K562 (cell line): Measurements from ENCODE around the gene SLC7A5. TPM values are rescaled to one million over a fixed set of nuclear protein-coding genes. Genes with fewer than 3 reads are reported as not detected.

Experiments
- ADNP ChIP-seq: fragments of 200-800 bp; sonication (Bioruptor generic); IDR thresholded peaks from 2 replicates; pipeline ENCODE4 v1.6.1; 2016; ENCODE audit warnings: missing genetic modification characterization, missing compliant biosample characterization
- ATF1 ChIP-seq, 2 experiments: fragments of 450-650 bp in 1 of 2; IDR thresholded peaks; 2 replicates each; pipeline ENCODE4 v1.6.1; 2016; ENCODE audit warnings: missing compliant biosample characterization in 1 of 2, missing genetic modification characterization in 1 of 2
- BRD4 ChIP-seq: fragments of 200-600 bp; sonication (generic); IDR thresholded peaks from 2 replicates; pipeline ENCODE4 v1.6.1; 2017; ENCODE audit warnings: inconsistent platforms
- BRD9 ChIP-seq: fragments of 450-650 bp; IDR thresholded peaks from 2 replicates; pipeline ENCODE4 v1.6.1; 2018; ENCODE audit warnings: low read depth; ENCODE audit not compliant: partially characterized antibody
- EHMT2 ChIP-seq: fragments of 450-650 bp; IDR thresholded peaks from 2 replicates; pipeline ENCODE4 v1.6.1; 2018; ENCODE audit warnings: antibody characterized with exemption
- HSF4 ChIP-seq: fragments of 250-450 bp; sonication (Bioruptor Pico); IDR thresholded peaks from 2 replicates; pipeline ENCODE4 v2.1.2; 2022; ENCODE audit warnings: mild to moderate bottlenecking, moderate library complexity, borderline replicate concordance
- IFI16 ChIP-seq: fragments of 250-450 bp; sonication (Bioruptor Pico); IDR thresholded peaks from 2 replicates; pipeline ENCODE4 v2.1.2; 2022; ENCODE audit warnings: mild to moderate bottlenecking, inconsistent platforms
- MCM2 ChIP-seq: fragments of 450-650 bp; IDR thresholded peaks from 2 replicates; pipeline ENCODE4 v1.6.1; 2017; ENCODE audit warnings: low read depth, mild to moderate bottlenecking
- MCM3 ChIP-seq: fragments of 450-650 bp; IDR thresholded peaks from 2 replicates; pipeline ENCODE4 v1.6.1; 2016
- MEF2A ChIP-seq: IDR thresholded peaks from 2 replicates; pipeline ENCODE4 v1.6.1; 2011; ENCODE audit warnings: low read depth, mild to moderate bottlenecking, low read length, moderate library complexity; ENCODE audit not compliant: control insufficient read depth
- MTA3 ChIP-seq: fragments of 450-650 bp; formaldehyde crosslinking; IDR thresholded peaks from 2 replicates; pipeline ENCODE4 v1.6.1; 2017; ENCODE audit warnings: mild to moderate bottlenecking, borderline replicate concordance
- MYBL2 ChIP-seq, 2 experiments: fragments of 450-650 bp in 1 of 2; sonication (generic) in 1 of 2; formaldehyde crosslinking in 1 of 2; IDR thresholded peaks; 2 replicates each; pipeline versions ENCODE4 v1.6.1 to v1.8.1; 2017 to 2022; ENCODE audit warnings: borderline replicate concordance in 1 of 2, inconsistent platforms in 1 of 2, low read depth in 1 of 2, mild to moderate bottlenecking in 1 of 2, missing genetic modification reagents in 1 of 2, moderate library complexity in 1 of 2
- PHTF2 ChIP-seq: fragments of 250-450 bp; sonication (Bioruptor Pico); IDR thresholded peaks from 2 replicates; pipeline ENCODE4 v1.5.0; 2021; ENCODE audit warnings: mild to moderate bottlenecking
- PTRF ChIP-seq: fragments of 450-650 bp; IDR thresholded peaks from 2 replicates; pipeline ENCODE4 v1.6.1; 2016; ENCODE audit warnings: mild to moderate bottlenecking, missing genetic modification characterization, missing compliant biosample characterization
- SIN3A ChIP-seq, 2 experiments: fragments of 150-350 bp in 1 of 2; IDR thresholded peaks; 2 replicates each; pipeline ENCODE4 v1.6.1; 2011 to 2016; ENCODE audit warnings: borderline replicate concordance in 2 of 2, low read depth in 2 of 2, low read length in 2 of 2, mild to moderate bottlenecking in 2 of 2, moderate library complexity in 2 of 2; ENCODE audit not compliant: control insufficient read depth in 1 of 2
- ZBTB17 ChIP-seq: fragments of 450-650 bp; formaldehyde crosslinking; IDR thresholded peaks from 2 replicates; pipeline ENCODE4 v1.4.0; 2020; ENCODE audit warnings: mild to moderate bottlenecking
- ZNF174 ChIP-seq: fragments of 250-450 bp; sonication (Bioruptor Pico); IDR thresholded peaks from 2 replicates; pipeline ENCODE4 v1.4.0; 2020; ENCODE audit warnings: mild to moderate bottlenecking
- ZNF436 ChIP-seq: fragments of 250-450, 450-650 bp; sonication (Bioruptor Pico); formaldehyde crosslinking; IDR thresholded peaks from 2 replicates; pipeline ENCODE4 v1.7.0; 2020; ENCODE audit warnings: mild to moderate bottlenecking
- polyA plus RNA-seq, 8 experiments: library from polyadenylated mRNA; depleted of rRNA in 4 of 8; stranded (reverse) in 5 of 8; unstranded in 3 of 8; fragments of >200 nt; fragmentation: Nextera tagmentation in 2 of 8; fragmentation: Illumina TruSeq in 1 of 8; extraction: Ambion mirVana in 2 of 8; extraction: Trizol in 1 of 8; gene quantifications; 2 replicates each; pipeline versions ENCODE4 v1.2.1 to v1.2.3, GENCODE V29; 2011 to 2014; ENCODE audit warnings: inconsistent platforms in 1 of 8, missing spikeins in 1 of 8
- total RNA-seq, 7 experiments: library from RNA; depleted of rRNA in 6 of 7; stranded (reverse); fragments of >200 nt in 6 of 7; fragmentation: Illumina TruSeq in 2 of 7; extraction: Trizol in 2 of 7; gene quantifications; 2 replicates each; pipeline versions ENCODE4 v1.2.1 to v1.2.3, GENCODE V29; 2011 to 2021; ENCODE audit warnings: low replicate concordance in 1 of 7
- TF ChIP-seq, protein P1 (sequence below), 2 experiments: fragments of 450-650 bp; IDR thresholded peaks; 2 replicates each; pipeline ENCODE4 v1.6.1; 2016; ENCODE audit warnings: mild to moderate bottlenecking in 2 of 2, borderline replicate concordance in 1 of 2, low read depth in 1 of 2, moderate library complexity in 1 of 2
- TF ChIP-seq, protein P2 (sequence below): fragments of 450-650 bp; formaldehyde crosslinking; IDR thresholded peaks from 2 replicates; pipeline ENCODE4 v1.4.0; 2022; ENCODE audit warnings: mild to moderate bottlenecking, moderate library complexity

Gene SLC7A5
- total and polyA plus RNA-seq, 9 of the 15 experiments (the other 6 are each of a cell fraction or from before 2014, with no cell fraction given) = 1.9 to 220 (median 18.6) TPM

DNA sequence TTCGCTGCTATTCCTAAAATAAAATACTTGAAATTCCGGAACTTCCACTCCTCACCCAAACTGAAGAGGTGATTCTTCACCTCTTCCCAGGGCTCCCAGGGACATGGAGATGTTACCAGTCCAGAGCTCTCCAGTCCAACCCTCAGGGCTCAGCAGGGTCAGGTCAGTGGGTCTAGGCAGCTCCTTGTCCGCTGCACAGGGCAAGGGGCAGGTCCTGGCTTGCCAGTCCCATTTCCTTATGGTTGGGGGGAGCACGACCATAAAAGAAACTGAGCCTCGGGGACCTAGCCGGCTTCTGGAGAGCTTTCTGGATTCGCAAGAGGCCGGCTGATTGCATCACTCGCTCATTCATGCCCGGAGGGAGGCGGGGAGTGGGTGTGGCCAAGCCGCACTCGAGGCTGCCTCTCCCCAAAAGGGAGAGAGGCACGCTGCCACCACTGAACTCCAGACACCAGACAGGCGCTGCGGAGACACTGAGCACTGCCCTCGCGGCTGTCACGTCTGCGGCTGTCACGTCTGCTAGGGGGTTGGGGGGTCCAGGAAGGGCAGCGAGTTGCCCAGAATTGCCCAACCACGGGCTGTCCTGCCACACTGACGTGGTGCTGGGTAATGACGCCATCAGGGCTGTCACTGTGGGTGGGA is 15.8 kb downstream of the SLC7A5 start (continued):
- TF ChIP-seq, protein P1, sequence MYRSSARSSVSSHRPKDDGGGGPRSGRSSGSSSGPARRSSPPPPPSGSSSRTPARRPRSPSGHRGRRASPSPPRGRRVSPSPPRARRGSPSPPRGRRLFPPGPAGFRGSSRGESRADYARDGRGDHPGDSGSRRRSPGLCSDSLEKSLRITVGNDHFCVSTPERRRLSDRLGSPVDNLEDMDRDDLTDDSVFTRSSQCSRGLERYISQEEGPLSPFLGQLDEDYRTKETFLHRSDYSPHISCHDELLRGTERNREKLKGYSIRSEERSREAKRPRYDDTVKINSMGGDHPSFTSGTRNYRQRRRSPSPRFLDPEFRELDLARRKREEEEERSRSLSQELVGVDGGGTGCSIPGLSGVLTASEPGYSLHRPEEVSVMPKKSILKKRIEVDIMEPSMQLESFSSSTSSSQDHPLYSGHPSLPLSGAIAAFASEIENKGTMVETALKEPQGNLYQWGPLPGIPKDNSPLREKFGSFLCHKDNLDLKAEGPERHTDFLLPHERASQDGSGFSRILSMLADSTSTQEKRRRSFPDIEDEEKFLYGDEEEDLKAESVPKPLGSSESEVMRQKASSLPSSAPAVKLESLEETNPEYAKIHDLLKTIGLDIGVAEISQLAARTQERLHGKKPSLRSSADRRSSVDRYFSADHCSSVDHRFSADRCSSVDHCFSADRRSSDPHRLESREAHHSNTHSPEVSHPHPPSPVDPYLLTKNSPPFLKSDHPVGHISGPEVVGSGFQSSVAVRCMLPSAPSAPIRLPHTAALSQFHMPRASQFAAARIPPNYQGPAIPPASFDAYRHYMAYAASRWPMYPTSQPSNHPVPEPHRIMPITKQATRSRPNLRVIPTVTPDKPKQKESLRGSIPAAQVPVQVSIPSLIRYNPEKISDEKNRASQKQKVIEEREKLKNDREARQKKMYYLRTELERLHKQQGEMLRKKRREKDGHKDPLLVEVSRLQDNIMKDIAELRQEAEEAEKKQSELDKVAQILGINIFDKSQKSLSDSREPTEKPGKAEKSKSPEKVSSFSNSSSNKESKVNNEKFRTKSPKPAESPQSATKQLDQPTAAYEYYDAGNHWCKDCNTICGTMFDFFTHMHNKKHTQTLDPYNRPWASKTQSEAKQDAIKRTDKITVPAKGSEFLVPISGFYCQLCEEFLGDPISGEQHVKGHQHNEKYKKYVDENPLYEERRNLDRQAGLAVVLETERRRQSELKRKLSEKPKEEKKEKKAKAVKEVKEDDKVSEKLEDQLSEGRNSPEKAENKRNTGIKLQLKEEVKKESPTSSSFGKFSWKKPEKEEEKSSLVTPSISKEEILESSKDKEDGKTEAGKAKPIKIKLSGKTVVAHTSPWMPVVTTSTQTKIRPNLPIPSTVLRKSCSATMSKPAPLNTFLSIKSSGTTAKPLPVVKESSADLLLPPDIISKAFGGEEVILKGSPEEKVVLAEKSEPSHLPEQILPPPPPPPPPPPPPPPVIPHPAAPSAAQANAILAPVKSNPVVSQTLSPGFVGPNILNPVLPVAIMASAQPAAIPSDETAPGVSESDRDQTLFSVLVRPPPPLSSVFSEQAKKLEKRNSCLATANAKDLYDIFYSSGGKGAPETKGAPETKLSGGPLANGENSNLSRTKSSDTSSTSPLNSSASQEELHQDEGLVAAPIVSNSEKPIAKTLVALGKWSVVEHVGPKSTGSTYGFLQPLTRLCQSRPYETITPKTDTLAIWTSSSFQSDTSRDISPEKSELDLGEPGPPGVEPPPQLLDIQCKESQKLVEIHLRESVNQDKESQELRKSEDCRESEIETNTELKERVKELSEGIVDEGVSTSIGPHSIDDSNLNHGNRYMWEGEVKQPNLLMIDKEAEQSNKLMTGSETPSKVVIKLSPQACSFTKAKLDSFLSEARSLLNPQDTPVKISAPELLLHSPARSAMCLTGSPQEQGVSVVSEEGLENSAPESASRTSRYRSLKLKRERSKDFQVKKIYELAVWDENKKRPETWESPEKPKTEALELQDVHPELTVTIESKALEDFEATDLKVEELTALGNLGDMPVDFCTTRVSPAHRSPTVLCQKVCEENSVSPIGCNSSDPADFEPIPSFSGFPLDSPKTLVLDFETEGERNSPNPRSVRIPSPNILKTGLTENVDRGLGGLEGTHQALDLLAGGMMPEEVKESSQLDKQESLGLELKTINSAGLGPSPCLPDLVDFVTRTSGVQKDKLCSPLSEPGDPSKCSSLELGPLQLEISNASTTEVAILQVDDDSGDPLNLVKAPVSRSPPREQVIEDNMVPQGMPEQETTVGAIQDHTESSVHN (IDR thresholded peaks at IDR 0.05; ENCODE audit: borderline replicate concordance in 1 of 2, low read depth in 1 of 2) = no peak
- TF ChIP-seq PHTF2 = no peak; the same call in 1 of the 2 replicates
- TF ChIP-seq BRD4 = peak; percentile 76; the same call in 1 of the 2 replicates
- 0 out of 2 replicates have a peak, but pooled peaks have one; percentile 51 for TF ChIP-seq ZBTB17 (CRISPR knock-in tag)
- TF ChIP-seq SIN3A (IDR thresholded peaks at IDR 0.05; ENCODE audit: borderline replicate concordance in 2 of 2, control insufficient read depth in 1 of 2, low read depth in 2 of 2, low read length in 2 of 2) = peak in 1 of 2 experiments; percentile 70; a peak in 1 of 4 replicates
- TF ChIP-seq MTA3 = no peak; the same call in 1 of the 2 replicates
- no peak for TF ChIP-seq MYBL2 (IDR thresholded peaks at IDR 0.05; ENCODE audit: low read depth)
- TF ChIP-seq MYBL2 (CRISPR knock-in tag; IDR thresholded peaks at IDR 0.05; ENCODE audit: borderline replicate concordance) = no peak
- peak; percentile 85; the same call in 1 of the 2 replicates for TF ChIP-seq HSF4 (CRISPR knock-in tag)
- TF ChIP-seq EHMT2 = no peak
- TF ChIP-seq BRD9 = peak; percentile 94
- TF ChIP-seq, protein P2, sequence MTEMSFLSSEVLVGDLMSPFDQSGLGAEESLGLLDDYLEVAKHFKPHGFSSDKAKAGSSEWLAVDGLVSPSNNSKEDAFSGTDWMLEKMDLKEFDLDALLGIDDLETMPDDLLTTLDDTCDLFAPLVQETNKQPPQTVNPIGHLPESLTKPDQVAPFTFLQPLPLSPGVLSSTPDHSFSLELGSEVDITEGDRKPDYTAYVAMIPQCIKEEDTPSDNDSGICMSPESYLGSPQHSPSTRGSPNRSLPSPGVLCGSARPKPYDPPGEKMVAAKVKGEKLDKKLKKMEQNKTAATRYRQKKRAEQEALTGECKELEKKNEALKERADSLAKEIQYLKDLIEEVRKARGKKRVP (CRISPR knock-in tag) = peak; percentile 100
- no peak for TF ChIP-seq ZNF436
- no peak for TF ChIP-seq ATF1 (CRISPR knock-in tag; IDR thresholded peaks at IDR 0.05)
- TF ChIP-seq ATF1 (tag; IDR thresholded peaks at IDR 0.05) = peak; percentile 14; the same call in 1 of the 2 replicates
- no peak for TF ChIP-seq MCM2
- no peak; the same call in 1 of the 2 replicates for TF ChIP-seq PTRF (tag)
- TF ChIP-seq ZNF174 = no peak
- TF ChIP-seq MEF2A = no peak
- no peak for TF ChIP-seq MCM3
- no peak for TF ChIP-seq ADNP
- no peak for TF ChIP-seq IFI16 (CRISPR knock-in tag)
